Gastrocnemius medialis (tissue), 4 donors: ENCODE measurements around the gene MRPL19. TPM values are rescaled to one million over a fixed set of nuclear protein-coding genes. Genes with fewer than 3 reads are reported as not detected.
A peak's percentile ranks its signal among the peaks of the same experiment; 100 is the strongest.
"Not testable (repeated sequence)": the region's sequence is repeated elsewhere in the genome, so short reads cannot be mapped to it uniquely, and the experiment has no call there.

Experiments used
- ATAC-seq, 2 donors: fragments of 150-250 bp; one replicate each; pipeline ENCODE4 v1.9.1; 2016
- DNase-seq, 2 donors: peaks; one replicate each; pipeline ENCODE4 v3.0.0-alpha.2; 2019
- H3K27ac ChIP-seq, 4 donors: fragments of 200-600 bp; sonication (generic); 1 replicate in 1 of 4; 2 replicates in 3 of 4; pipeline ENCODE4 v1.5.1; 2016 to 2018; ENCODE audit warnings: mild to moderate bottlenecking in 2 of 4, moderate library complexity in 1 of 4
- H3K27me3 ChIP-seq, 3 donors: fragments of 200-600 bp; sonication (generic) in 2 of 3; 1 replicate in 1 of 3; 2 replicates in 2 of 3; pipeline versions ENCODE4 v1.5.1 to v1.6.0; 2016 to 2019; ENCODE audit warnings: mild to moderate bottlenecking in 1 of 3, moderate library complexity in 1 of 3
- H3K36me3 ChIP-seq, 2 donors: fragments of 200-600 bp; sonication (generic) in 1 of 2; one replicate each; pipeline ENCODE4 v1.5.1; 2017 to 2018
- H3K4me1 ChIP-seq, 2 donors: fragments of 200-600 bp; sonication (generic) in 1 of 2; one replicate each; pipeline ENCODE4 v1.5.1; 2016 to 2017; ENCODE audit warnings: mild to moderate bottlenecking in 2 of 2
- H3K4me3 ChIP-seq, 4 donors: fragments of 200-600 bp; sonication (generic) in 3 of 4; 1 replicate in 1 of 4; 2 replicates in 3 of 4; pipeline ENCODE4 v1.5.1; 2016 to 2019; ENCODE audit warnings: mild to moderate bottlenecking in 2 of 4
- H3K9me3 ChIP-seq, 3 donors: fragments of 200-600 bp; sonication (generic) in 2 of 3; 1 replicate in 1 of 3; 2 replicates in 2 of 3; pipeline ENCODE4 v1.5.1; 2016 to 2019
- CTCF ChIP-seq, 5 experiments: fragments of 450-650 bp in 3 of 5; fragments of 200-600 bp in 2 of 5; sonication (generic) in 2 of 5; IDR thresholded peaks in 4 of 5; conservative IDR thresholded peaks in 1 of 5; 1 replicate in 4 of 5; 2 replicates in 1 of 5; pipeline ENCODE4 v1.5.1; 2016 to 2019; ENCODE audit warnings: antibody characterized with exemption in 5 of 5, mild to moderate bottlenecking in 3 of 5, moderate library complexity in 3 of 5
- POLR2A ChIP-seq, 2 donors: fragments of 450-650 bp; IDR thresholded peaks; one replicate each; pipeline ENCODE4 v1.6.1; 2017; ENCODE audit warnings: antibody characterized with exemption in 2 of 2, mild to moderate bottlenecking in 2 of 2, moderate library complexity in 2 of 2
- in situ Hi-C, 4 donors: fragments of 200-750 bp; cut with MboI; loops; one replicate each; pipeline versions ENCODE4 v1.15.0 to v1.8.0; 2017; ENCODE audit warnings: low sequenced_read_pairs in 4 of 4
- intact Hi-C: fragments of 100-400 bp; cut with DNase I; formaldehyde crosslinking; loops from one replicate; pipeline ENCODE4 v1.15.1; 2023; ENCODE audit warnings: low total_unique reads
- total RNA-seq, 4 donors: library from RNA; depleted of rRNA; stranded (reverse); fragments of >200 nt; gene quantifications; one replicate each; pipeline versions ENCODE4 v1.1.0 to v1.2.3, GENCODE V29; 2016

Gene MRPL19
- total RNA-seq, 4 donors from 2014 or later, result 25.4 to 95.3 (median 69.8) TPM

- in situ Hi-C loops (no loop called here), intact Hi-C loops (no loop called here)
- DNase-seq (no peak), ATAC-seq (no peak)
- Histone ChIP-seq H3K36me3 (peaks cover 0 to 45% of the 10 kb centered on the region in 2 donors), H3K27ac (peak overlapping the region in 1 of 4 donors; percentile 23), H3K4me3 (no peak overlapping the region), H3K4me1 (no peaks in the 10 kb centered on the region), H3K9me3 (no peaks in the 10 kb centered on the region), H3K27me3 (no peaks in the 10 kb centered on the region)
- TF ChIP-seq POLR2A (IDR thresholded peaks at IDR 0.05) (no peak), CTCF (IDR thresholded peaks at IDR 0.05 in 4 of 5, conservative IDR thresholded peaks at IDR 0.05 in 1 of 5) (no peak)
These were observed 20.3 kb downstream of the MRPL19 start for GRCh38 chr2:75666911-75667310.

- no peaks in the 10 kb centered on the region for H3K27me3 ChIP-seq
- DNase-seq (no peak), ATAC-seq (no peak)
- peaks cover 0 to 47% of the 10 kb centered on the region in 2 donors for H3K36me3 ChIP-seq
- in situ Hi-C loops, result no loop called here
- H3K4me1 ChIP-seq, result no peaks in the 10 kb centered on the region
- H3K9me3 ChIP-seq, result no peaks in the 10 kb centered on the region
- TF ChIP-seq CTCF (IDR thresholded peaks at IDR 0.05 in 4 of 5, conservative IDR thresholded peaks at IDR 0.05 in 1 of 5), result no peak
- no peak for TF ChIP-seq POLR2A (IDR thresholded peaks at IDR 0.05)
- H3K27ac ChIP-seq, result peak overlapping the region in 1 of 4 donors; percentile 23
- no peak overlapping the region for H3K4me3 ChIP-seq
- intact Hi-C loops, result no loop called here
These were observed 21.3 kb downstream of the MRPL19 start for GRCh38 chr2:75667884-75668283.

- ATAC-seq (peak; percentile 75 to 77), DNase-seq (peak; percentile 72 to 91)
- intact Hi-C loops, H3K27me3 ChIP-seq, H3K4me3 ChIP-seq, H3K9me3 ChIP-seq: not testable (repeated sequence)
- Histone ChIP-seq H3K36me3 (peaks cover 0 to 20% of the 10 kb centered on the region in 2 donors), H3K4me1 (peaks cover 17 to 34% of the 10 kb centered on the region in 2 donors), H3K27ac (peak overlapping the region; percentile 84 to 93 (median 88))
- in situ Hi-C loops, result loop anchor here in 2 of 4 donors (5.0 kb wide), 1 partner anchor 33 kb away; no protein-coding TSS in a partner anchor
These were observed 28.8 kb downstream of the MRPL19 start for GRCh38 chr2:75675423-75675822.

- no peak for TF ChIP-seq CTCF (IDR thresholded peaks at IDR 0.05 in 4 of 5, conservative IDR thresholded peaks at IDR 0.05 in 1 of 5)
- TF ChIP-seq POLR2A (IDR thresholded peaks at IDR 0.05), result no peak
These were observed 29.3 kb downstream of the MRPL19 start for GRCh38 chr2:75675908-75676307.

GRCh38 chr2:75676464-75676863 lies 29.9 kb downstream of the MRPL19 start:
- ATAC-seq (no peak), DNase-seq (no peak)
- intact Hi-C loops, result loop anchor here (2.0 kb wide), 1 partner anchor 34 kb away; the partner anchor contains the start of gene GCFC2
- Histone ChIP-seq H3K36me3 (peaks cover 0 to 15% of the 10 kb centered on the region in 2 donors), H3K4me3 (no peak overlapping the region), H3K27me3 (no peaks in the 10 kb centered on the region), H3K27ac (peak overlapping the region; percentile 84 to 93 (median 88)), H3K4me1 (peaks cover 17 to 34% of the 10 kb centered on the region in 2 donors), H3K9me3 (no peaks in the 10 kb centered on the region)
- in situ Hi-C loops, result loop anchor here in 2 of 4 donors (5.0 kb wide), 1 partner anchor 34 kb away; no protein-coding TSS in a partner anchor
- no peak for TF ChIP-seq CTCF (IDR thresholded peaks at IDR 0.05 in 4 of 5, conservative IDR thresholded peaks at IDR 0.05 in 1 of 5)
- TF ChIP-seq POLR2A (IDR thresholded peaks at IDR 0.05), result no peak

More at GRCh38 chr2:75675908-75676307, 29.3 kb downstream of the MRPL19 start:
- intact Hi-C loops (loop anchor here (2.0 kb wide), 1 partner anchor 35 kb away; the partner anchor contains the start of gene GCFC2), in situ Hi-C loops (loop anchor here in 2 of 4 donors (5.0 kb wide), 1 partner anchor 34 kb away; no protein-coding TSS in a partner anchor)
- Histone ChIP-seq H3K4me1 (peaks cover 17 to 34% of the 10 kb centered on the region in 2 donors), H3K9me3 (no peaks in the 10 kb centered on the region), H3K27me3 (no peaks in the 10 kb centered on the region), H3K4me3 (no peak overlapping the region), H3K36me3 (peaks cover 0 to 17% of the 10 kb centered on the region in 2 donors), H3K27ac (peak overlapping the region; percentile 84 to 93 (median 88))
- DNase-seq, result no peak
- peak; percentile 34 to 45 for ATAC-seq
